ENCODE data around the gene ETV3L.

The ETV3L gene

GRCh38 chr1:157099633-157100009 is at the start of gene ETV3L:
Gene ETV3L, minus strand, starts transcription at chr1:157099808. Its CDS starts 285 bp downstream, at chr1:157099523.
- DNase-seq, result no peak

GRCh38 chr1:157147906-157148700 is 48.5 kb upstream of the ETV3L start:
- no peak for DNase-seq

GRCh38 chr1:157147037-157147436 is 47.4 kb upstream of the ETV3L start:
- DNase-seq, result no peak

- DNase-seq, result no peak
Observed at GRCh38 chr1:157146244-157146643, 46.6 kb upstream of the ETV3L start.

- DNase-seq, result no peak
Observed at GRCh38 chr1:157145076-157145475, 45.5 kb upstream of the ETV3L start.

GRCh38 chr1:157144509-157144908 is 44.9 kb upstream of the ETV3L start:
- no peak for DNase-seq

- DNase-seq, result no peak
Observed at GRCh38 chr1:157142765-157143423, 43.3 kb upstream of the ETV3L start.

DNA sequence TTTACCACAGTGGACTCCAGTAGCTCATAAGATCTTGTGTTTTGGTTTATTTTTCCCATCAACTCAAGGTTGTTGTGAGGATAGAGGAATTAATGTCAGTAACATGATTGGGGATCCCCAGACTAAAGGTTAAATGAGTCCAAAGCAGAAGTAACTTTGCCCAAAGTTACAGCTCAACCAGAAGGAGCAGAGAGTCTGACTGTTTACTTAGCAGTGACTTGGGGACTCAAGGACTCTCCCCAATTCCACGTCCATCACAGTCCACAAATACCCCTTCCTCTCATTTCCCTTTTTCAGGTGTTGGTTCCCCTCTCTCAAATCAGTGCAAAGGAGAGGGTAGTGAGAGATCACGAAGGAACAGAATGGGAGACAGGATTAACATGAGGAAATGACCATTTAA is 42.6 kb upstream of the ETV3L start:
- no peak for DNase-seq

DNA sequence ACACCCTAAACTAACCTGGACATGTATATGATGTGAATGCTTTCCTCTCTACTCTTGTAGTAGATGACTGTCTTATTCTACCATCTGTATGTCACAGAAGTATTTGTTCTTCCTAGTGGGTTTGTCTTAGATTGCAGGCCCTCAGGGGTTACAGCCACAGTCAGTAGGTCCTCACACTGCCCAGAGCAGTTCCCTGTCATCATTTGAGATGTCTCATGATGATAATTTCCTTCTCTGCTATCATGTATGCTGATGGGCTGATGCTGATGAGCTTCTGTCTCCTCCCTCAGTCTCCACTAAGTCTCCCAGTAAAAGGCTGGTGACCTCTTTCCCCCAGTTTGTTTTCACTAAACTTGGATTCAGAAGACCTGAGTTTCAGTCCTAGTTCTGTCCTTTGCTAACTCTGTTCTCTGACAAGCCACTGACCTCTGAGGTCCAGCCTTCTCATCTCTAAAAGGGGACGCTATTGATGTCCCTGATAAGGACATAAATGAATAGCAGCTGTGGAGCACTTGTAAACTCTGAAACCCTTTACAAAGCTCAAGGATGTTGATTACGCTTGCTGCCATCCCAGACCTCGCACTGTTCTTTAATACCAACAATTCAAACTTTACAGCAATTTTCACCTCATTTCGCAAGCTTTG is 41.7 kb upstream of the ETV3L start:
- no peak for DNase-seq

DNA sequence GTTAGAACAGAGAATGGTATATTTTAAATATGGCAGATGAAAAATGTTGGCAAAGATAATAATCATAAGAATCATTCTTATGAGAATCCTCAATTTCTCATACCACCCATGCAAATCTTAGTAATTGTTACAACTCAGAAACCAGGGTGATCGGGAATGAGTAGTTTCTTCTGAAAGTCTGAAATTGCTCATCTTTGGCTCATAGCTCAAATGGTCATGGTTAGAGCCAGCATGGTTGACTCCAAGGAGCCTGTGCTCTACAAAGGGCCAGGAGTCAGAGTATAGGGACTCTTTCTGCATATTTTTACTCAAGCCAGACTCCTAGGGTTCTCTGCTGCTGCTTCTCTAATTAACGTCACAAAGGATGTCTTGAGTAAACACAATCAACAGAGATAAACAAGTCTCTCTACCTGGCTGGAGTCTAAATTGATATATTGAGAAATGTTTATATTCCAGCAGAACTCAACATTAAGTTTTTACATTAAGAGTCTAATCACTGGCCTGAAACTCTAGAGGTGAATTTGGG is 40.5 kb upstream of the ETV3L start:
- no peak for DNase-seq

DNA sequence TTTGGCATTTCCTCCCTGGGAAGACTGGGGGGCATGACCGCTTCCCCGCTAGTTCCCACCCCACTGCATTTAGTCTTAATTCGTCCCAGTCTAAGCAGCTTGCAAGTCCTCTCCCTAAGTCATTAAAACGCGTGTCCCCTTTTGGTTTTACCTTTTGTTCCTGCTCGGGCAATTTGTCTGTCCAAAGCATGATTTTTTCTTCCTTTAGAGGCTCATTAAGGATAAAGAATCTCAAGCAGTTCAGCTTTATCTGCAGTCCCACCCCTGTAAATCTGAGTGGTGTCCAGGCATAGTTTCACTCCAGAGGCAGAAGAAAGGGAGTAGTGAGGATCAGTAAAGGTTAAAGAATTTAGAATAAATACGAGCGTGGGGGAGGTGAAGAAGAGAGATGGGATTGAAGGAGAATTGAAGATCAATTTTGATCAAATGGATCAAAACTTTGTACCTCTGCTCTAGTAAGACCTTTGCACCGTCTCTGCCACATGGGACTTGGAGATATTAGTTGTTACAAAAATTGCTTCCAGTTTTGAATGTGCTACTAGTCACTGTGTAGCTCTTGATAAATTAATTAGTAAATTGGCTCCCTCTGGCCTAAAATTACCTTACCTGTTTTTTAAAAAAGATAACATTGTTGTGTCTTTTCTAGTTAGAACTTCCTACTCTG is 39.6 kb upstream of the ETV3L start:
- DNase-seq, result no peak

DNA sequence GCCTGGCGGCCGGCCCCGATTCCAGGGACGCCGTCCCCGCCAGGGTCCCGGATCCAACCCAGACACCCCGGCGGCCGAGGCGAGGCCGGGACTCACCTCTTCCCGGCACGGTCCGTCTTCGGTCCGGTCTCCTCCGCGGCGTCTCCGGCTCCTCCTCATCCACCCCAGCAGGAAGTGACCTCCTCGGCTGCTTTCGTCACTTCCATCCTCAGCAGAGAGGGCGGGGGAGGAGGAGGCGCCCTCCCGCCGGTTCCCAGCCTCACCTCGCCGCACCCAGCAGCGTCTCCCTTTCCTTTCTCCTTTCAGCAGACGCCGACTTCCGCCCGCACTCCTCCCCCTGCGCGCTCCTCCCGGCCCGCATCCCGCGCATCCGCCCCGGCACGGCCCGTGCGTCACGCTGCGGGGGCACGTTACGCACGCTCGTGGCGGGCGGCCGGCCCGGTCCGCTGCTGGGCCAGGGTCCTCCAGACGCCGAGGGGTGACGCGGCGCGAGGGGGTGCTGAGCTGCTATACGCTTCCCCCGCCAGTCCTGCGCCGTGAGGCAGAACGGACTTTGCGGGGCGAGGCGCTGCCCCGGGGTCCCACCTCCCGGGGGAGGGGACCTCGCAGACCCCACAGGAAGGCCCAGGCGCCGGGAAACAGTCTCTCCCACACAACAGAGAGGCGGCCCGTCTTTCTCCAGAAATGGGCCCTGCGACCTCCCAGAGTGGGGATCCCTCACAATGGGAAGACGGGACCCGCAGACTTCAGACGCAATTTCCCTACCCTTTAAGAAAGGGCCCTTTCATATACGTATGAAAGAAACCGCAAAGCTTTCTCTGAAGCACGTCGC is 38.8 kb upstream of the ETV3L start, which contains the start of gene ETV3:
Gene ETV3 (minus strand): TSS at position 176 of the 832 bp plus-strand sequence. CDS start 2,043 bp downstream, outside the sequence.
- peak; percentile 80 for DNase-seq

- no peak for DNase-seq
Observed at GRCh38 chr1:157137408-157138219, 38.0 kb upstream of the ETV3L start.

DNA sequence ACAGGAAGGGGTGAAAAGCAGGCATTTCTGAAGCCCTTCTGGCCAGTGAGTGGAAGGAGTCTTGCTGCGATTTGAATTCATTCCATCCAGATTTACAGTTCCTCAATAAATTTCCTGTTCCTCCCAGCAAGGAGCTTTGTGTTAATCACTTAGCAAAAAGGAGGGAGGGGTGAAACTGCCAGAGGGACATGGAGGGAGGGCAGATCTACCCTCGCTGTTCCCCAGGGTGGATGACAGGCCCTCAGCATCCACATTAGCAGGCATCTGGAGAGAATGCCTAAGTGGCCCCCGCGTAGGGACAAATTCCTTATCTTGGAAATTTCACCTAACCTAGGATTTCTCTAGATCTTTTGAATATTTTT is 37.4 kb upstream of the ETV3L start:
- no peak for DNase-seq

GRCh38 chr1:157136133-157136532 is 36.5 kb upstream of the ETV3L start:
- DNase-seq, result no peak

- DNase-seq, result no peak
Observed at GRCh38 chr1:157135646-157136045, 36.0 kb upstream of the ETV3L start.

- DNase-seq, result no peak
Observed at GRCh38 chr1:157135070-157135469, 35.5 kb upstream of the ETV3L start.

DNA sequence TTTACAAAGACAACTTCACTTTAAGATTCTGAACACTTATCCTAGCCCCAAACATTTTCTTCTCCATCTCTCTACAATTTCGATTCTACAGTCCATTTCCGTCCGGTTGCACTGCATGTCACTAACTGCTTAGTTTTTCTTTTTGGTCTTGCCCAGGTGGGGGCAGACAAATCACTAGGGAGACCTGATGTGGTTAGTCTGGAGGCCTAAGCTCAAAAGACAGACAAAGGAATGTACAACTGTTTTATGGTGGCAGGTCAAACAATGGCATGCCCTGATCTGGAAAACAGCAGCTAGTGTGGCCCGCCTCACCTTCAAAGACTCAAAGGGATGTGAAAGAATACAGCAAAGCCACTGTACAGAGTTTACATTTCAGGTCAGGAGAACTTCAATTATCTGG is 34.8 kb upstream of the ETV3L start:
- no peak for DNase-seq

DNA sequence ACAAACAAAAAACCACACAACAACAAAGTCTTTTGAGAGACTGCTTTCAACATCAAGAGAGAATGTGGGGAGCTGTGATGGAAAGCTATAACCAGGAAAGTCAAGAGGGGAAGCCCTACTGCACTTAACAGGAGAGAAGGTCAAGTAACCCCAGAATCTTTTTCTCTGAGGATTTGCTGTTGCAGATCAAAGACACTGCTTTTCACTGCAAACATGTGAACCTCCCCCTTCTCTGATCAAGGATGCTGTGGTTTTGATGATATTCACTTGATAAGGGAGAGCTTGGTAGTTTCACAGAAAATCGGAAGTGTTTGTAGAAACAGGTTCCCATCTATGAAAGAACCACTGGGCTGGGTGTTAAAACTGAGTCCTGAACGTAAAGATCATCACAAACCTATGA is 33.8 kb upstream of the ETV3L start:
- no peak for DNase-seq

DNA sequence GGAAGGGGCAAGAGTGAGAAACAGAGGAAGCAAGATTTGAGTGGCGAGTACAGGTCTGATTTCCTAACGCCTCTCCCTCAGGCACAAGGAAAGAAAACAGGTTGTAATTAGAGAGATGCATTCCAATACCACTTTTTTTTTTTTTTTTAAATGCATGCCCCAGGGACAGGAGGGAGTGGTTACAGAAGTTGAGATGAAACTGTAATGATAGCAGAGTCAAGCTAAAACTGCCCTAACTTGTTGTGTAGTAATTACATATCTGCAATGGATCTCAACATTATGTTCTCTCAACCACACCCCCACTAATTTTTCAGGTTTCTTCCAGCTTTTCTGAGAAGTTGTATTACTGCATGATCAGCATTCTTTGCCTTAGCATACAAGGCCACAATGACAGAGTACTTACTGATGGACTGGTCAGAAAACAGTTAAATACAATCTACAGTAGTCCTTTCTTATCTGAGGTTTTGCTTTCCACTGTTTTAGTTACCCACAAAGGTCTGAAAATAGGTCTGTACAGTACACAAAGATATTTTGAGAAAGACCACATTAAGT is 33.1 kb upstream of the ETV3L start:
- no peak for DNase-seq

DNA sequence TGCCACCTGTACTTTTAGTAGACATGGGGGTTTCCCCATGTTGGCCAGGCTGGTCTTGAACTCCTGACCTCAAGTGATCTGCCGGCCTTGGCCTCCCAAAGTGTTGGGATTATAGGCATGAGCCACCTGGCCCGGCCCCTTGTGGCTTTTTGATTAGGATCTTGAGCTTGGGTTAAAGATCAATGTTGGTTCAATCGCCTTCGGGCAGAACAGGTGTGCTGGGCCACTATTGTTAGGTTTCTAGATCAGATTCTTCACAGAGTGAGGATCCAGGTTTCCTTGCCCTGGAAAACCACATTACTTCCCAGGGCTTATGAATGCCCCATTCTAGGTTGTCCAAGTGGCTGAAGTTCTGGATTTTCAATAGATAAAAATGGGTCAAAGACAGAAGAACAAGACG is 32.5 kb upstream of the ETV3L start:
- DNase-seq, result no peak

Measured in amniotic stem cell (primary cell).